Measurements from ENCODE around the gene MDM4. TPM values are rescaled to one million over a fixed set of nuclear protein-coding genes. Genes with fewer than 3 reads are reported as not detected.

Gene MDM4
- total and polyA plus RNA-seq, 2 donors (not counting 3 experiments of a cell fraction or from before 2014, with no cell fraction given) = 11.7 to 67.0 TPM

- H3K36me3 ChIP-seq (ENCODE audit: control insufficient read depth in 2 of 2, extremely low read depth in 1 of 2, insufficient read depth in 2 of 2, low read length in 2 of 2) = no peaks in the 10 kb centered on the region
- H3K9ac ChIP-seq (replicated peaks; ENCODE audit: extremely low read depth, insufficient read depth, low read length) = no peak overlapping the region
- ChIA-PET POLR2A (no interaction called here), CTCF (interaction anchor here (0.8 kb wide), 1 partner anchor 11 kb away, joined by 3 read pairs; no protein-coding TSS in a partner anchor)
- H4K20me1 ChIP-seq (replicated peaks; ENCODE audit: control insufficient read depth, extremely low read depth, insufficient read depth, low read length) = no peaks in the 10 kb centered on the region
- H3K9me3 ChIP-seq (replicated peaks; ENCODE audit: control insufficient read depth, insufficient read depth, low read length) = no peaks in the 10 kb centered on the region
- dilution Hi-C loops (cut with MboI; ENCODE audit: extremely low pct_ligation_motif_present, low sequenced_read_pairs) = no loop called here
- H3K27me3 ChIP-seq (ENCODE audit: control insufficient read depth in 2 of 2, insufficient read depth in 2 of 2, low read length in 2 of 2) = peaks cover 16 to 28% of the 10 kb centered on the region in 2 experiments
- H3K27ac ChIP-seq (ENCODE audit: insufficient read depth, low read depth, low read length) = no peak overlapping the region
- FAIRE-seq (no peak), DNase-seq (ENCODE audit: low read depth, low spot score) (no peak)
- intact Hi-C loops (cut with micrococcal nuclease) = no loop called here
- no peak overlapping the region for H3K4me2 ChIP-seq (ENCODE audit: insufficient read depth, low read length)
- no TSS peak for BruUV-seq (replicated peaks)
- H3K4me1 ChIP-seq (ENCODE audit: control insufficient read depth, extremely low read depth, insufficient read depth, low read length) = no peaks in the 10 kb centered on the region
- no peaks in the 10 kb centered on the region for H3K9me1 ChIP-seq (replicated peaks; ENCODE audit: control insufficient read depth, extremely low read depth, insufficient read depth, low read length)
- no peak for TF ChIP-seq POLR2AphosphoS5 (IDR thresholded peaks at IDR 0.05; ENCODE audit: insufficient read depth, low read depth, low read length)
- no peak for TF ChIP-seq CTCF (IDR thresholded peaks at IDR 0.05; ENCODE audit: extremely low read depth in 1 of 2, insufficient read depth in 1 of 2, low read depth in 1 of 2, low read length in 2 of 2)
- no peak for TF ChIP-seq MYC (IDR thresholded peaks at IDR 0.05; ENCODE audit: low read depth, low read length)
- no peak for TF ChIP-seq JUN (IDR thresholded peaks at IDR 0.05; ENCODE audit: borderline replicate concordance, insufficient read depth, insufficient read length, low read depth)
- TF ChIP-seq GATA2 (IDR thresholded peaks at IDR 0.05; ENCODE audit: insufficient read depth, insufficient read length, low read depth, low read length) = no peak
- no peak for TF ChIP-seq POLR2A (IDR thresholded peaks at IDR 0.05; ENCODE audit: low read depth, low read length)
- TF ChIP-seq FOS (IDR thresholded peaks at IDR 0.05; ENCODE audit: borderline replicate concordance, insufficient read depth, low read length) = no peak
- no peak for TF ChIP-seq EZH2 (IDR thresholded peaks at IDR 0.05; ENCODE audit: borderline replicate concordance, low read depth, low read length, severe bottlenecking)
- TF ChIP-seq MAX (IDR thresholded peaks at IDR 0.05; ENCODE audit: insufficient read depth, insufficient read length) = no peak
- no peak overlapping the region for H2AFZ ChIP-seq (ENCODE audit: low read depth, low read length)
- no peaks in the 10 kb centered on the region for H3K79me2 ChIP-seq (ENCODE audit: control insufficient read depth, insufficient read depth, low read length)
- no peak overlapping the region for H3K4me3 ChIP-seq (replicated peaks in 1 of 3; ENCODE audit: insufficient read depth in 1 of 3, low read depth in 1 of 3, low read length in 3 of 3)
Observed at GRCh38 chr1:204602871-204603542, 86.8 kb downstream of the MDM4 start.

Measured in endothelial cell of umbilical vein (primary cell).